GM21515 (cell line): ENCODE measurements around the gene REV1.
A peak's percentile ranks its signal among the peaks of the same experiment; 100 is the strongest.
"Not testable (repeated sequence)": the region's sequence is repeated elsewhere in the genome, so short reads cannot be mapped to it uniquely, and the experiment has no call there.

Experiments used
- ATAC-seq: cut with Tn5 transposase; IDR thresholded peaks from one replicate; pipeline ENCODE4 v1.9.1; 2021; ENCODE audit not compliant: unreplicated experiment

The REV1 gene

GRCh38 chr2:99404039-99404796, 85.6 kb downstream of the REV1 start:
- ATAC-seq: no peak

- no peak for ATAC-seq
Observed at GRCh38 chr2:99403524-99403923, 86.3 kb downstream of the REV1 start.

- no peak for ATAC-seq
Observed at GRCh38 chr2:99403084-99403483, 86.7 kb downstream of the REV1 start.

- no peak for ATAC-seq
Observed at GRCh38 chr2:99401841-99402240, 88.0 kb downstream of the REV1 start.

GRCh38 chr2:99399795-99400194, 90.0 kb downstream of the REV1 start:
- ATAC-seq: no peak

GRCh38 chr2:99399063-99399462, 90.8 kb downstream of the REV1 start:
- ATAC-seq: no peak

GRCh38 chr2:99398303-99398702, 91.5 kb downstream of the REV1 start:
- ATAC-seq: no peak

GRCh38 chr2:99397266-99397920, 92.4 kb downstream of the REV1 start:
- ATAC-seq: no peak

GRCh38 chr2:99395589-99396130, 94.2 kb downstream of the REV1 start:
- ATAC-seq: no peak

GRCh38 chr2:99389946-99390345, 99.9 kb downstream of the REV1 start:
- ATAC-seq: no peak

GRCh38 chr2:99389371-99389770, 100.4 kb downstream of the REV1 start:
- ATAC-seq: no peak

- no peak for ATAC-seq
Observed at GRCh38 chr2:99388892-99389291, 100.9 kb downstream of the REV1 start.

GRCh38 chr2:99386011-99386410, 103.8 kb downstream of the REV1 start:
- no peak for ATAC-seq

- no peak for ATAC-seq
Observed at GRCh38 chr2:99382143-99382542, 107.7 kb downstream of the REV1 start.

- ATAC-seq: peak; percentile 54
Observed at GRCh38 chr2:99380376-99381010, 109.3 kb downstream of the REV1 start.

- no peak for ATAC-seq
Observed at GRCh38 chr2:99377879-99378278, 111.9 kb downstream of the REV1 start.

- no peak for ATAC-seq
Observed at GRCh38 chr2:99376254-99376864, 113.5 kb downstream of the REV1 start.

- no peak for ATAC-seq
Observed at GRCh38 chr2:99374747-99375146, 115.1 kb downstream of the REV1 start.

GRCh38 chr2:99373144-99373543, 116.7 kb downstream of the REV1 start:
- ATAC-seq: no peak

GRCh38 chr2:99368854-99369253, 121.0 kb downstream of the REV1 start:
- ATAC-seq: not testable (repeated sequence)

GRCh38 chr2:99365661-99366060, 124.2 kb downstream of the REV1 start:
- no peak for ATAC-seq
